HepG2 (cell line): ENCODE data around the gene GNA12.

ENCODE experiments used
- JUND ChIP-seq: sonication (generic); formaldehyde crosslinking; IDR thresholded peaks from 2 replicates; pipeline ENCODE4 v1.8.0; 2022; ENCODE audit warnings: mild to moderate bottlenecking, missing genetic modification reagents
- PRPF4 ChIP-seq: fragments of 200-400 bp; formaldehyde crosslinking; IDR thresholded peaks from 2 replicates; pipeline ENCODE4 v1.6.1; 2016; ENCODE audit warnings: low read length, low read depth; ENCODE audit not compliant: poor library complexity, severe bottlenecking

GRCh38 chr7:2834748-2835441 lies 9.2 kb downstream of the GNA12 start:
- TF ChIP-seq JUND (CRISPR knock-in tag): no peak
- TF ChIP-seq PRPF4: no peak
